GM21381 (cell line): Measurements from ENCODE around the gene SPINT1.
"Not testable (repeated sequence)": the region's sequence is repeated elsewhere in the genome, so short reads cannot be mapped to it uniquely, and the experiment has no call there.

Experiments used
- ATAC-seq: cut with Tn5 transposase; IDR thresholded peaks from one replicate; pipeline ENCODE4 v1.9.1; 2021; ENCODE audit warnings: mild to moderate bottlenecking, moderate library complexity; ENCODE audit not compliant: unreplicated experiment

Gene SPINT1

GRCh38 chr15:40857601-40858341 lies 13.9 kb downstream of the SPINT1 start:
- ATAC-seq, result peak; percentile 55

- ATAC-seq, result no peak
Measured at GRCh38 chr15:40858706-40859105, 14.9 kb downstream of the SPINT1 start.

GRCh38 chr15:40859206-40859851 lies 15.5 kb downstream of the SPINT1 start:
- ATAC-seq, result no peak

- ATAC-seq, result not testable (repeated sequence)
Measured at GRCh38 chr15:40861147-40861546, 17.3 kb downstream of the SPINT1 start.

- no peak for ATAC-seq
Measured at GRCh38 chr15:40863660-40864270, 19.9 kb downstream of the SPINT1 start.

- no peak for ATAC-seq
Measured at GRCh38 chr15:40867199-40867598, 23.4 kb downstream of the SPINT1 start.

- no peak for ATAC-seq
Measured at GRCh38 chr15:40869686-40870085, 25.8 kb downstream of the SPINT1 start.

- ATAC-seq, result no peak
Measured at GRCh38 chr15:40870716-40871115, 26.9 kb downstream of the SPINT1 start.

- peak; percentile 41 for ATAC-seq
Measured at GRCh38 chr15:40871749-40872617, 28.1 kb downstream of the SPINT1 start.

GRCh38 chr15:40872791-40873693 lies 29.2 kb downstream of the SPINT1 start:
- ATAC-seq, result no peak

- peak; percentile 43 for ATAC-seq
Measured at GRCh38 chr15:40873694-40874561, 30.1 kb downstream of the SPINT1 start, which contains the start of gene RHOV. RHOV (minus strand) TSS chr15:40874234; CDS start chr15:40874139, 95 bp downstream.

GRCh38 chr15:40875991-40876730 lies 32.3 kb downstream of the SPINT1 start:
- ATAC-seq, result no peak

- ATAC-seq, result no peak
Measured at GRCh38 chr15:40877694-40878093, 33.8 kb downstream of the SPINT1 start.

- ATAC-seq, result no peak
Measured at GRCh38 chr15:40878785-40879184, 34.9 kb downstream of the SPINT1 start.

- ATAC-seq, result no peak
Measured at GRCh38 chr15:40879609-40880008, 35.8 kb downstream of the SPINT1 start.

GRCh38 chr15:40881351-40881750 lies 37.5 kb downstream of the SPINT1 start:
- ATAC-seq, result no peak

GRCh38 chr15:40886586-40886985 lies 42.7 kb downstream of the SPINT1 start:
- no peak for ATAC-seq

GRCh38 chr15:40889112-40889511 lies 45.3 kb downstream of the SPINT1 start:
- ATAC-seq, result no peak
